Caco-2 (cell line): ENCODE results near the gene ZBTB1. TPM values are rescaled to one million over a fixed set of nuclear protein-coding genes. Genes with fewer than 3 reads are reported as not detected.

ENCODE experiments used
- BruUV-seq: library from RNA; stranded (reverse); fragments of 400-500 nt; replicated peaks from 2 replicates; lab custom pipeline; 2021; lab: Mats Ljungman, UMichigan
- CTCF ChIA-PET: fragments of 300-600 bp; sonication (Branson Sonifier 250); formaldehyde crosslinking; loops from one replicate; lab custom pipeline; 2022; ENCODE audit warnings: antibody characterized with exemption; lab: Charles Lee
- POLR2A ChIA-PET: fragments of 300-600 bp; sonication (Branson Sonifier 250); formaldehyde crosslinking; loops from one replicate; lab custom pipeline; 2022; ENCODE audit warnings: antibody characterized with exemption; lab: Charles Lee
- DNase-seq, 2 experiments: peaks; one replicate each; pipeline versions ENCODE4 v3.0.0 to v3.0.0-alpha.2; 2020 to 2022
- H3K27me3 ChIP-seq: replicated peaks from 2 replicates; pipeline ENCODE4 v1.6.0; 2011; ENCODE audit warnings: low read length; ENCODE audit not compliant: control insufficient read depth, insufficient read depth
- H3K36me3 ChIP-seq: 2 replicates; pipeline ENCODE4 v1.5.1; 2011; ENCODE audit warnings: low read length; ENCODE audit not compliant: control insufficient read depth, insufficient read depth
- H3K4me1 ChIP-seq: fragments of 250-450 bp; sonication (Bioruptor Pico); 2 replicates; pipeline ENCODE4 v1.5.1; 2020; ENCODE audit warnings: mild to moderate bottlenecking
- H3K4me3 ChIP-seq: 2 replicates; pipeline ENCODE4 v1.5.1; 2011; ENCODE audit warnings: low read depth, mild to moderate bottlenecking, control low read depth, low read length
- H3K9me3 ChIP-seq: fragments of 250-450 bp; sonication (Bioruptor Pico); 2 replicates; pipeline ENCODE4 v1.5.1; 2020; ENCODE audit warnings: mild to moderate bottlenecking, moderate library complexity
- H3K27ac Mint-ChIP-seq: one replicate; pipeline ENCODE4 v1.8.0; 2022; ENCODE audit warnings: mixed read lengths; ENCODE audit not compliant: unreplicated experiment
- H3K27me3 Mint-ChIP-seq: one replicate; pipeline ENCODE4 v1.8.0; 2022; ENCODE audit warnings: mixed read lengths; ENCODE audit not compliant: insufficient read depth, unreplicated experiment
- H3K36me3 Mint-ChIP-seq: one replicate; pipeline ENCODE4 v1.8.0; 2022; ENCODE audit warnings: mild to moderate bottlenecking, mixed read lengths; ENCODE audit not compliant: insufficient read depth, unreplicated experiment
- H3K4me1 Mint-ChIP-seq: one replicate; pipeline ENCODE4 v1.8.0; 2022; ENCODE audit warnings: low read depth, mixed read lengths; ENCODE audit not compliant: unreplicated experiment
- H3K4me3 Mint-ChIP-seq: one replicate; pipeline ENCODE4 v1.8.0; 2022; ENCODE audit warnings: mild to moderate bottlenecking, moderate library complexity, mixed read lengths; ENCODE audit not compliant: unreplicated experiment
- H3K9me3 Mint-ChIP-seq: one replicate; pipeline ENCODE4 v1.8.0; 2022; ENCODE audit warnings: mixed read lengths; ENCODE audit not compliant: unreplicated experiment
- CTCF ChIP-seq, 2 experiments: fragments of 200-600 bp in 1 of 2; IDR thresholded peaks; 1 replicate in 1 of 2; 2 replicates in 1 of 2; pipeline versions ENCODE4 v1.5.1 to v1.8.0; 2011 to 2022; ENCODE audit warnings: antibody characterized with exemption in 1 of 2, control low read depth in 1 of 2, inconsistent platforms in 1 of 2, low read depth in 1 of 2, low read length in 1 of 2, mild to moderate bottlenecking in 1 of 2, moderate library complexity in 1 of 2; ENCODE audit not compliant: insufficient read depth in 1 of 2, severe bottlenecking in 1 of 2, unreplicated experiment in 1 of 2
- intact Hi-C: fragments of 100-400 bp; cut with micrococcal nuclease; formaldehyde crosslinking; loops from one replicate; pipeline ENCODE4 v1.10.0; 2022; ENCODE audit not compliant: unreplicated experiment
- total RNA-seq: library from RNA; stranded (reverse); gene quantifications from 2 replicates; pipeline ENCODE4 v1.2.3, GENCODE V29; 2022

Gene ZBTB1
- total RNA-seq, 1 experiment from 2014 or later, result 34.3 TPM

- DNase-seq, result no peak
- no peak overlapping the region for H3K4me3 Mint-ChIP-seq
- Histone ChIP-seq H3K4me3 (no peak overlapping the region), H3K4me1 (peaks cover 6% of the 10 kb centered on the region; the same call in 1 of the 2 replicates), H3K27me3 (no peaks in the 10 kb centered on the region), H3K9me3 (no peaks in the 10 kb centered on the region), H3K36me3 (no peaks in the 10 kb centered on the region)
- H3K4me1 Mint-ChIP-seq, result peaks cover 12% of the 10 kb centered on the region
- POLR2A ChIA-PET, result no interaction called here
- intact Hi-C loops, result no loop called here
- TF ChIP-seq CTCF (IDR thresholded peaks at IDR 0.05; ENCODE audit: insufficient read depth in 1 of 2, low read depth in 1 of 2, low read length in 1 of 2, severe bottlenecking in 1 of 2, unreplicated experiment in 1 of 2), result no peak
- H3K27ac Mint-ChIP-seq, result no peak overlapping the region
- BruUV-seq, result no TSS peak
- CTCF ChIA-PET, result no interaction called here
- H3K9me3 Mint-ChIP-seq, result no peaks in the 10 kb centered on the region
- peaks cover 17% of the 10 kb centered on the region for H3K36me3 Mint-ChIP-seq
- H3K27me3 Mint-ChIP-seq, result no peaks in the 10 kb centered on the region
Measured at GRCh38 chr14:64525354-64525753, 20.8 kb downstream of the ZBTB1 start.

DNA sequence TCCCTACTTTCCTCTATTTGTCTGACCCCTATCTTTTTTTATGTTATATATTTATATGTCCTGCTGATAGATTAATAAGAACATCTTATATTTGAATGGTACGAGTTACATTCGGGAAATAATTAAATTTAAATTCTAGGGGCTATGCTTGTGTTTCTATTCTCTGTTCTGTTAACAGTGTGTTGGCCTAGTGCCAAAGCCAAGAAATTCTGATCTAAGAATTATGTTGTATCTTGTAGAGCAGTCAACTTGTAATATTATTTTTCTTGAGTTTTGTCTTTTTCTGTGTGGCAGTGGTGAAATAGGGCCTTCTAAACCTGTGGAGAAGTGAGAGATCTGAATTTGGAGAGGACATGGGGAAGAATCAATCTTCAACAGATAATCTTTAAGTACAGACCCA is 27.0 kb downstream of the ZBTB1 start:
- intact Hi-C loops, result no loop called here
- POLR2A ChIA-PET, result no interaction called here

DNA sequence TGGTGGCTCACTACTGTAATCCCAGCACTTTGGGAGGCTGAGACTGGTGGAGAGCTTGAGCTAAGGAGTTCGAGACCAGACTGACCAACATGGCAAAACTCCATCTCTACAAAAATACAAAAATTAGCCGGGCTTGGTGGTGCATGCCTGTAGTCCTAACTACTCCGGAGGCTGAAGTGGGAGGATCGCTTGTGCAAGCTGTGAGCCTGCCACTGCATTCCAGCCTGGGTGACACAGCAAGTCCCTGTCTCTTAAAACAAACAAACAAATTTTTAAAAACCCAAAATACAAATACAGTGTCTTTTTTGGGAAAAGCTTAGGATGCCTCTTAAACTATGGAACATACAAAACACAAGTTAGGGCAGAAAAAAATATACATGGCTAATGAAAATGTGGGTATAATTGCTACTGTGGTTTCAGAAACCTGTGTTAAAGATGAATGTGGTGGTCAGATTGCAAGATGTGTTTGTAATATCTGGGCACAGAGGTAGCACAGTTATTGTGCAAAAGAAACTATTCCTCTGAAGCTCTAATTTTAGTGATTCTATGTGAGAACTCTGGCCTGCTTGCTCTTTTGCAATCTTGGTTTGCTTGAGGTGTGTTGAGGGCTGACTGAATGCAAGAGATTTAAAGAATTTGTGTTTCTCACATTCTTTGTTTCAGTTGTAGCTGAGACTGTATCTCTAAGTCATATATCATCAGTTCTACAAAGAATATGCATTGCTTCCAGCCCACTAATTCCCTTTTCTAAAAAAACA is 32.1 kb downstream of the ZBTB1 start:
- Histone ChIP-seq H3K9me3 (peaks cover 6% of the 10 kb centered on the region; the same call in 1 of the 2 replicates), H3K27me3 (no peaks in the 10 kb centered on the region), H3K4me3 (no peak overlapping the region), H3K36me3 (no peaks in the 10 kb centered on the region), H3K4me1 (peaks cover 12% of the 10 kb centered on the region; the same call in 1 of the 2 replicates)
- H3K4me3 Mint-ChIP-seq, result peak overlapping the region; percentile 20
- CTCF ChIA-PET, result interaction anchor here (1.5 kb wide), 1 partner anchor 26 kb away, joined by 3 read pairs; no protein-coding TSS in a partner anchor
- H3K36me3 Mint-ChIP-seq, result peaks cover 12% of the 10 kb centered on the region
- intact Hi-C loops, result no loop called here
- no peak for TF ChIP-seq CTCF (IDR thresholded peaks at IDR 0.05; ENCODE audit: insufficient read depth in 1 of 2, low read depth in 1 of 2, low read length in 1 of 2, severe bottlenecking in 1 of 2, unreplicated experiment in 1 of 2)
- no peaks in the 10 kb centered on the region for H3K9me3 Mint-ChIP-seq
- POLR2A ChIA-PET, result interaction anchor here (0.8 kb wide), 1 partner anchor 109 kb away, joined by 3 read pairs; no protein-coding TSS in a partner anchor
- peaks cover 16% of the 10 kb centered on the region for H3K4me1 Mint-ChIP-seq
- no TSS peak for BruUV-seq
- peak in 1 of 2 experiments; percentile 22 for DNase-seq
- H3K27me3 Mint-ChIP-seq, result no peaks in the 10 kb centered on the region
- peak overlapping the region; percentile 89 for H3K27ac Mint-ChIP-seq

More for the DNA sequence above, 27.0 kb downstream of the ZBTB1 start:
- Mint-ChIP-seq H3K9me3 (no peaks in the 10 kb centered on the region), H3K4me3 (no peak overlapping the region), H3K36me3 (peaks cover 11% of the 10 kb centered on the region), H3K27ac (no peak overlapping the region), H3K27me3 (no peaks in the 10 kb centered on the region), H3K4me1 (peaks cover 12% of the 10 kb centered on the region)
- Histone ChIP-seq H3K4me3 (no peak overlapping the region), H3K4me1 (peaks cover 9% of the 10 kb centered on the region; the same call in 1 of the 2 replicates), H3K36me3 (no peaks in the 10 kb centered on the region), H3K27me3 (no peaks in the 10 kb centered on the region), H3K9me3 (no peaks in the 10 kb centered on the region)
- no peak for DNase-seq
- no TSS peak for BruUV-seq
- TF ChIP-seq CTCF (IDR thresholded peaks at IDR 0.05; ENCODE audit: insufficient read depth in 1 of 2, low read depth in 1 of 2, low read length in 1 of 2, severe bottlenecking in 1 of 2, unreplicated experiment in 1 of 2), result no peak
- CTCF ChIA-PET, result no interaction called here
